Liver (tissue), 9 donors: ENCODE measurements around the gene UBL3. TPM values are rescaled to one million over a fixed set of nuclear protein-coding genes. Genes with fewer than 3 reads are reported as not detected.

ENCODE experiments used
- DNase-seq: peaks from one replicate; pipeline ENCODE4 v3.0.0-alpha.2; 2017; ENCODE audit warnings: low spot score
- H3K27ac ChIP-seq, 2 donors: one replicate each; pipeline ENCODE4 v1.7.0; 2013; ENCODE audit warnings: inconsistent platforms in 2 of 2, low read length in 2 of 2, control low read depth in 1 of 2, low read depth in 1 of 2, mild to moderate bottlenecking in 1 of 2
- H3K27me3 ChIP-seq, 4 donors: one replicate each; pipeline versions ENCODE4 v1.6.1 to v1.7.0; 2013; ENCODE audit warnings: low read length in 3 of 4, inconsistent platforms in 1 of 4, mild to moderate bottlenecking in 1 of 4, moderate library complexity in 1 of 4; ENCODE audit not compliant: control insufficient read depth in 4 of 4, insufficient read depth in 4 of 4
- H3K36me3 ChIP-seq, 4 donors: one replicate each; pipeline versions ENCODE4 v1.6.1 to v1.7.0; 2013; ENCODE audit warnings: low read length in 3 of 4, mild to moderate bottlenecking in 3 of 4, low read depth in 1 of 4, moderate library complexity in 1 of 4; ENCODE audit not compliant: control insufficient read depth in 4 of 4, insufficient read depth in 3 of 4
- H3K4me1 ChIP-seq, 4 donors: one replicate each; pipeline versions ENCODE4 v1.6.1 to v1.7.0; 2013; ENCODE audit warnings: low read length in 3 of 4, mild to moderate bottlenecking in 3 of 4, moderate library complexity in 1 of 4; ENCODE audit not compliant: control insufficient read depth in 4 of 4, insufficient read depth in 4 of 4
- H3K4me3 ChIP-seq, 3 donors: one replicate each; pipeline versions ENCODE4 v1.6.1 to v1.7.0; 2013; ENCODE audit warnings: low read length in 3 of 3, control low read depth in 1 of 3, low read depth in 1 of 3, mild to moderate bottlenecking in 1 of 3
- H3K9ac ChIP-seq, 2 donors: one replicate each; pipeline ENCODE4 v1.7.0; 2013; ENCODE audit warnings: low read length in 2 of 2, mild to moderate bottlenecking in 2 of 2, moderate library complexity in 2 of 2, control low read depth in 1 of 2, low read depth in 1 of 2
- H3K9me3 ChIP-seq, 4 donors: one replicate each; pipeline versions ENCODE4 v1.6.1 to v1.7.0; 2013; ENCODE audit warnings: low read length in 3 of 4; ENCODE audit not compliant: control insufficient read depth in 4 of 4
- EGR1 ChIP-seq, 2 donors: IDR thresholded peaks; 2 replicates each; pipeline ENCODE4 v1.6.1; 2016 to 2018; ENCODE audit warnings: antibody characterized with exemption in 2 of 2, low read depth in 2 of 2
- FOXA1 ChIP-seq: IDR thresholded peaks from 2 replicates; pipeline ENCODE4 v1.6.1; 2016; ENCODE audit warnings: antibody characterized with exemption
- FOXA2 ChIP-seq: IDR thresholded peaks from 2 replicates; pipeline ENCODE4 v1.6.1; 2016; ENCODE audit warnings: antibody characterized with exemption
- GABPA ChIP-seq, 2 donors: IDR thresholded peaks in 1 of 2; conservative IDR thresholded peaks in 1 of 2; 2 replicates each; pipeline ENCODE4 v1.6.1; 2016; ENCODE audit warnings: antibody characterized with exemption in 2 of 2, mild to moderate bottlenecking in 1 of 2, moderate library complexity in 1 of 2
- HNF4A ChIP-seq, 2 donors: conservative IDR thresholded peaks; 2 replicates each; pipeline ENCODE4 v1.6.1; 2016; ENCODE audit warnings: antibody characterized with exemption in 2 of 2, mild to moderate bottlenecking in 2 of 2
- HNF4G ChIP-seq: IDR thresholded peaks from 2 replicates; pipeline ENCODE4 v1.6.1; 2016; ENCODE audit warnings: antibody characterized with exemption
- NR2F2 ChIP-seq: IDR thresholded peaks from 2 replicates; pipeline ENCODE4 v1.6.1; 2016; ENCODE audit warnings: antibody characterized with exemption
- RAD21 ChIP-seq, 2 donors: IDR thresholded peaks; 2 replicates each; pipeline ENCODE4 v1.6.1; 2016; ENCODE audit warnings: antibody characterized with exemption in 2 of 2, mild to moderate bottlenecking in 2 of 2
- RXRA ChIP-seq, 2 donors: IDR thresholded peaks; 2 replicates each; pipeline ENCODE4 v1.6.1; 2017 to 2018; ENCODE audit warnings: antibody characterized with exemption in 2 of 2, mild to moderate bottlenecking in 1 of 2
- SP1 ChIP-seq: IDR thresholded peaks from 2 replicates; pipeline ENCODE4 v1.6.1; 2018; ENCODE audit warnings: antibody characterized with exemption, mild to moderate bottlenecking
- TAF1 ChIP-seq: conservative IDR thresholded peaks from 2 replicates; pipeline ENCODE4 v1.6.1; 2016; ENCODE audit warnings: antibody characterized with exemption, mild to moderate bottlenecking
- ZBTB33 ChIP-seq: IDR thresholded peaks from 2 replicates; pipeline ENCODE4 v1.6.1; 2016; ENCODE audit warnings: antibody characterized with exemption
- WGBS: extraction: QIAGEN DNeasy Blood & Tissue Kit; methylation state at CpG from one replicate; pipeline ENCODE4 v1.1.7; 2013; 5-methylcytosine and 5-hydroxymethylcytosine counted together
- polyA plus RNA-seq, 2 donors: library from polyadenylated mRNA; stranded (reverse) in 1 of 2; unstranded in 1 of 2; fragments of 200-250 nt in 1 of 2; fragments of >200 nt in 1 of 2; fragmentation: Nextera tagmentation in 1 of 2; extraction: Ambion mirVana in 1 of 2; gene quantifications; one replicate each; pipeline versions ENCODE4 v1.2.1 to v1.2.3, GENCODE V29; 2013 to 2015
- total RNA-seq, 2 donors: library from RNA; depleted of rRNA; stranded (reverse); fragments of >200 nt; gene quantifications; one replicate each; pipeline ENCODE4 v1.2.3, GENCODE V29; 2014
- TF ChIP-seq, protein P1 (sequence below): fragments of 150-350 bp; IDR thresholded peaks from 2 replicates; pipeline ENCODE4 v1.5.1; 2017; ENCODE audit warnings: improper control_type of control experiment, low read depth, low read length; ENCODE audit not compliant: missing input control
- TF ChIP-seq, protein P2 (sequence below): IDR thresholded peaks from 2 replicates; pipeline ENCODE4 v1.6.1; 2016; ENCODE audit warnings: antibody characterized with exemption
- TF ChIP-seq, protein P3 (sequence below): IDR thresholded peaks from 2 replicates; pipeline ENCODE4 v1.6.1; 2016; ENCODE audit warnings: antibody characterized with exemption
- donor health status: healthy.
- donor health status: healthy.
- donor health status: healthy.
- donor health status: healthy.
- donor health status: healthy.

UBL3 gene
- total and polyA plus RNA-seq, 4 donors = 13.9 to 21.3 (median 15.9) TPM

DNA sequence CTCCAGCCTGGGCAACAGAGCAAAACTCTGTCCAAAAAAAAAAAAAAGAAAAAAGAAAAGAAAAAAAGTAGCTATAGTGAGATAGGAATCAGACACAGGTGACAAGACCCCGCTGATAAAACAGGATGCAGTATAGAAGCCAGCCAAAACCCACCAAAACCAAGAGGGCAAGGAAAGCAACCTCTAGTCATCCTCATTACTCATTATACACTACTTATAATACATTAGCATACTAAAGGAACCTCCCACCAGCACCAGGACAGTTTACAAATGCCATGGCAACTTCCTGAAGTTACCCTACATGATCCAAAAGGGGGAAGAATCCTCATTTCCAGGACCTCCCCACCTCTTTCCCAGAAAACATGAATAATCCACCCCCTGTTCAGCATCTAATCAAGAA, 35.6 kb upstream of the UBL3 start:
- no peak overlapping the region for H3K27ac ChIP-seq
- DNase-seq = no peak
- H3K9ac ChIP-seq = no peak overlapping the region
- H3K4me3 ChIP-seq = no peak overlapping the region
- TF ChIP-seq, protein P1, sequence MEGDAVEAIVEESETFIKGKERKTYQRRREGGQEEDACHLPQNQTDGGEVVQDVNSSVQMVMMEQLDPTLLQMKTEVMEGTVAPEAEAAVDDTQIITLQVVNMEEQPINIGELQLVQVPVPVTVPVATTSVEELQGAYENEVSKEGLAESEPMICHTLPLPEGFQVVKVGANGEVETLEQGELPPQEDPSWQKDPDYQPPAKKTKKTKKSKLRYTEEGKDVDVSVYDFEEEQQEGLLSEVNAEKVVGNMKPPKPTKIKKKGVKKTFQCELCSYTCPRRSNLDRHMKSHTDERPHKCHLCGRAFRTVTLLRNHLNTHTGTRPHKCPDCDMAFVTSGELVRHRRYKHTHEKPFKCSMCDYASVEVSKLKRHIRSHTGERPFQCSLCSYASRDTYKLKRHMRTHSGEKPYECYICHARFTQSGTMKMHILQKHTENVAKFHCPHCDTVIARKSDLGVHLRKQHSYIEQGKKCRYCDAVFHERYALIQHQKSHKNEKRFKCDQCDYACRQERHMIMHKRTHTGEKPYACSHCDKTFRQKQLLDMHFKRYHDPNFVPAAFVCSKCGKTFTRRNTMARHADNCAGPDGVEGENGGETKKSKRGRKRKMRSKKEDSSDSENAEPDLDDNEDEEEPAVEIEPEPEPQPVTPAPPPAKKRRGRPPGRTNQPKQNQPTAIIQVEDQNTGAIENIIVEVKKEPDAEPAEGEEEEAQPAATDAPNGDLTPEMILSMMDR = no peak
- TF ChIP-seq NR2F2 (no peak), FOXA1 (no peak), RAD21 (IDR thresholded peaks at IDR 0.05) (no peak), TAF1 (no peak), EGR1 (IDR thresholded peaks at IDR 0.05; ENCODE audit: low read depth in 2 of 2) (no peak), HNF4G (no peak), RXRA (IDR thresholded peaks at IDR 0.05) (no peak)
- no peaks in the 10 kb centered on the region for H3K4me1 ChIP-seq
- H3K27me3 ChIP-seq = no peaks in the 10 kb centered on the region
- no peaks in the 10 kb centered on the region for H3K36me3 ChIP-seq
- 90% methylated on average over 1 of the region's 1 CpG for WGBS
- H3K9me3 ChIP-seq = no peaks in the 10 kb centered on the region

GRCh38 chr13:29884671-29885430, 34.4 kb upstream of the UBL3 start:
- Histone ChIP-seq H3K27ac (no peak overlapping the region), H3K36me3 (no peaks in the 10 kb centered on the region), H3K4me3 (no peak overlapping the region), H3K4me1 (no peaks in the 10 kb centered on the region), H3K9ac (no peak overlapping the region), H3K27me3 (no peaks in the 10 kb centered on the region), H3K9me3 (no peaks in the 10 kb centered on the region)
- TF ChIP-seq RAD21 (IDR thresholded peaks at IDR 0.05) (no peak), HNF4A (conservative IDR thresholded peaks at IDR 0.05) (no peak), NR2F2 (no peak), RXRA (IDR thresholded peaks at IDR 0.05) (no peak)
- TF ChIP-seq, protein P1 = no peak
- no peak for DNase-seq
- 81% methylated on average over 7 of the region's 7 CpGs for WGBS

DNA sequence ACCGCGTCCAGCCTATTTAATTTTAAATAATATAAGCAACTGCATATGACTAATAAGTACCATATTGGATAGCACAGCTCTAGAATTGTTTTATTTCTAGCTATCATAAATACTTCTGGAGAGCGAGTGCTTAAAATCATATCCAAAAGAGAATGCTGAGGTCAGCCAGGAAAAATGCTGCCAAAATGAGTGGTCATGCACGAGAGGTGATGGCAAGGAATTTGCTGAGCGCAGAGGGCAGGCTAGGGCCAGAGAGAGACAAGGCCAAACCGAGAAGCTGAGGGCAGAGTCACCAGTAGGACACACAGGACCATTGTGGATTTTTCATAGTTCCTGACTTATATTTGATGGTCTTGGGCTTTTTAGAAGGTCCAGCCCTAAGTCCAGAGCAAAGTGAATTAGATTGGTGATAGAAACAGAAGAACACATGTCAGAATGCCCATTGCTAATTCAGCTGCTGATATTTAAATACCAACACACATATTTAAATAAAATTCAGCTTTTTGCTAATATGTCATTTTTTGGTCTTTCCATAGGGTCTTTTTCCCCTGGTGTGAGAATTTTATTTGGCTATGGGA, 33.6 kb upstream of the UBL3 start:
- Histone ChIP-seq H3K9ac (no peak overlapping the region), H3K9me3 (no peaks in the 10 kb centered on the region), H3K36me3 (no peaks in the 10 kb centered on the region), H3K27me3 (no peaks in the 10 kb centered on the region), H3K27ac (no peak overlapping the region), H3K4me1 (no peaks in the 10 kb centered on the region), H3K4me3 (no peak overlapping the region)
- TF ChIP-seq NR2F2 = no peak
- no peak for TF ChIP-seq FOXA2
- TF ChIP-seq HNF4A (conservative IDR thresholded peaks at IDR 0.05) = no peak
- TF ChIP-seq RXRA (IDR thresholded peaks at IDR 0.05) = no peak
- TF ChIP-seq HNF4G = no peak
- TF ChIP-seq FOXA1 = no peak
- TF ChIP-seq SP1 = no peak
- TF ChIP-seq TAF1 = no peak
- TF ChIP-seq, protein P2, sequence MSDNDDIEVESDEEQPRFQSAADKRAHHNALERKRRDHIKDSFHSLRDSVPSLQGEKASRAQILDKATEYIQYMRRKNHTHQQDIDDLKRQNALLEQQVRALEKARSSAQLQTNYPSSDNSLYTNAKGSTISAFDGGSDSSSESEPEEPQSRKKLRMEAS = no peak
- TF ChIP-seq, protein P1 = no peak
- no peak for TF ChIP-seq RAD21 (IDR thresholded peaks at IDR 0.05)
- TF ChIP-seq GABPA (IDR thresholded peaks at IDR 0.05 in 1 of 2, conservative IDR thresholded peaks at IDR 0.05 in 1 of 2) = no peak
- TF ChIP-seq, protein P3, sequence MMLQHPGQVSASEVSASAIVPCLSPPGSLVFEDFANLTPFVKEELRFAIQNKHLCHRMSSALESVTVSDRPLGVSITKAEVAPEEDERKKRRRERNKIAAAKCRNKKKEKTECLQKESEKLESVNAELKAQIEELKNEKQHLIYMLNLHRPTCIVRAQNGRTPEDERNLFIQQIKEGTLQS = no peak
- no peak for TF ChIP-seq ZBTB33
- TF ChIP-seq EGR1 (IDR thresholded peaks at IDR 0.05; ENCODE audit: low read depth in 2 of 2) = no peak
- WGBS = 79% methylated on average over 6 of the region's 6 CpGs
- no peak for DNase-seq
